Peyer's patch (tissue), 4 donors: ENCODE measurements around the gene CHCHD3.

Experiments used
- CTCF ChIP-seq, 6 experiments: fragments of 450-650 bp in 4 of 6; fragments of 200-600 bp in 2 of 6; sonication (generic) in 1 of 6; IDR thresholded peaks; one replicate each; pipeline ENCODE4 v1.5.1; 2017 to 2019; ENCODE audit warnings: antibody characterized with exemption in 6 of 6, mild to moderate bottlenecking in 3 of 6, moderate library complexity in 1 of 6
- POLR2A ChIP-seq, 2 donors: fragments of 450-650 bp; IDR thresholded peaks; one replicate each; pipeline ENCODE4 v1.5.1; 2017; ENCODE audit warnings: antibody characterized with exemption in 2 of 2, mild to moderate bottlenecking in 2 of 2, moderate library complexity in 2 of 2

GRCh38 chr7:133114519-133114918 is 32.6 kb upstream of the CHCHD3 start:
- no peak for TF ChIP-seq CTCF (IDR thresholded peaks at IDR 0.05)
- no peak for TF ChIP-seq POLR2A (IDR thresholded peaks at IDR 0.05)
